AG09319 (cell line): ENCODE data around the gene ATRNL1.
"Not testable (repeated sequence)": the region's sequence is repeated elsewhere in the genome, so short reads cannot be mapped to it uniquely, and the experiment has no call there.

Source experiments
- DNase-seq: peaks from one replicate; pipeline ENCODE4 v3.0.0-alpha.2; 2010; ENCODE audit warnings: low read depth; ENCODE audit errors: extremely low read depth
- CTCF ChIP-seq: IDR thresholded peaks from 2 replicates; pipeline ENCODE4 v1.5.1; 2011; ENCODE audit warnings: low read depth, mild to moderate bottlenecking, inconsistent platforms, low read length, moderate library complexity

The ATRNL1 gene

GRCh38 chr10:115745943-115746342 lies 652.8 kb downstream of the ATRNL1 start:
- no peak for DNase-seq
- no peak for TF ChIP-seq CTCF

GRCh38 chr10:115747811-115748210 lies 654.6 kb downstream of the ATRNL1 start:
- no peak for DNase-seq
- no peak for TF ChIP-seq CTCF

- not testable (repeated sequence) for DNase-seq
Observed at GRCh38 chr10:115758488-115758887, 665.3 kb downstream of the ATRNL1 start.

GRCh38 chr10:115760131-115760530 lies 667.0 kb downstream of the ATRNL1 start:
- DNase-seq: no peak
- TF ChIP-seq CTCF: no peak

GRCh38 chr10:115761166-115761565 lies 668.0 kb downstream of the ATRNL1 start:
- DNase-seq: no peak
- no peak for TF ChIP-seq CTCF

GRCh38 chr10:115762029-115762428 lies 668.9 kb downstream of the ATRNL1 start:
- no peak for DNase-seq
- no peak for TF ChIP-seq CTCF

GRCh38 chr10:115771755-115772154 lies 678.6 kb downstream of the ATRNL1 start:
- no peak for DNase-seq
- TF ChIP-seq CTCF: no peak

GRCh38 chr10:115772606-115773005 lies 679.4 kb downstream of the ATRNL1 start:
- no peak for TF ChIP-seq CTCF
- peak; percentile 15 for DNase-seq
